Heart right ventricle (tissue), 16 donors: Measurements from ENCODE around the gene NTRK1. TPM values are rescaled to one million over a fixed set of nuclear protein-coding genes. Genes with fewer than 3 reads are reported as not detected.
A peak's percentile ranks its signal among the peaks of the same experiment; 100 is the strongest.

Source experiments
- ATAC-seq, 8 donors: fragments of 200-7000 bp; cut with Tn5 transposase; one replicate each; pipeline ENCODE4 v1.9.1; 2020; ENCODE audit warnings: mild to moderate bottlenecking in 8 of 8, moderate library complexity in 8 of 8, moderate number of reproducible peaks in 1 of 8
- DNase-seq, 2 donors: peaks; one replicate each; pipeline ENCODE4 v3.0.0-alpha.2; 2020
- H3K27ac ChIP-seq, 10 donors: fragments of 200-600 bp; sonication (generic) in 2 of 10; one replicate each; pipeline versions ENCODE4 v1.5.0 to v1.8.0; 2020 to 2022; ENCODE audit warnings: mild to moderate bottlenecking in 3 of 10
- H3K27me3 ChIP-seq, 7 donors: fragments of 200-600 bp; one replicate each; pipeline ENCODE4 v1.8.0; 2021 to 2022; ENCODE audit warnings: mild to moderate bottlenecking in 2 of 7
- H3K36me3 ChIP-seq, 9 donors: fragments of 200-600 bp; sonication (generic) in 1 of 9; one replicate each; pipeline versions ENCODE4 v1.5.0 to v1.8.0; 2020 to 2022; ENCODE audit warnings: mild to moderate bottlenecking in 2 of 9
- H3K4me1 ChIP-seq, 9 donors: fragments of 200-600 bp; sonication (generic) in 1 of 9; one replicate each; pipeline versions ENCODE4 v1.5.0 to v1.8.0; 2020 to 2022; ENCODE audit warnings: mild to moderate bottlenecking in 4 of 9
- H3K4me3 ChIP-seq, 10 donors: fragments of 200-600 bp; sonication (generic) in 2 of 10; one replicate each; pipeline versions ENCODE4 v1.5.0 to v1.8.0; 2020 to 2022; ENCODE audit warnings: mild to moderate bottlenecking in 7 of 10, moderate library complexity in 2 of 10
- H3K9me3 ChIP-seq, 11 donors: fragments of 200-600 bp in 10 of 11; sonication (generic) in 2 of 11; one replicate each; pipeline versions ENCODE4 v1.5.0 to v1.8.0; 2013 to 2022; ENCODE audit warnings: mild to moderate bottlenecking in 2 of 11, control low read depth in 1 of 11, moderate library complexity in 1 of 11
- WGBS, 2 donors: extraction: QIAGEN DNeasy Blood & Tissue Kit; methylation state at CpG; one replicate each; pipeline ENCODE4 v1.1.7; 2013; ENCODE audit warnings: inconsistent platforms in 1 of 2; 5-methylcytosine and 5-hydroxymethylcytosine counted together
- intact Hi-C, 10 donors: fragments of 100-400 bp; cut with DNase I; formaldehyde crosslinking; loops; one replicate each; pipeline versions ENCODE4 v1.11.1 to v1.14.2; 2022
- polyA plus RNA-seq, 2 donors: library from polyadenylated mRNA; stranded (reverse); fragments of 200-250 nt; gene quantifications; one replicate each; pipeline ENCODE4 v1.2.3, GENCODE V29; 2013
- total RNA-seq, 10 donors: library from RNA; stranded (reverse); fragmentation: NEBNext Ultra II Directional in 3 of 10; extraction: Animal tissue kit (Norgen Biotek cat#: 25700) in 3 of 10; gene quantifications; one replicate each; pipeline versions ENCODE4 v1.2.1 to v1.2.4, GENCODE V29; 2021 to 2023
- TF ChIP-seq, protein P1 (sequence below), 9 donors: fragments of 200-600 bp; sonication (generic) in 2 of 9; IDR thresholded peaks; one replicate each; pipeline versions ENCODE4 v1.5.0 to v1.8.0; 2021 to 2022; ENCODE audit warnings: antibody characterized with exemption in 9 of 9, mild to moderate bottlenecking in 5 of 9, moderate library complexity in 1 of 9
- donor health status: Arrhythmogenic right ventricular cardiomyopathy.
- donor health status: ischemic (EF 13 %, LVEDD 7.1; RV severe dilation, severe dysfunction).
- donor health status: healthy with polysubstance abuse.
- donor health status: DM: no; HTN: yes; CAD: no.
- donor health status: DM: no; HTN: no; CAD: no.
- donor health status: ischemic (EF 25% LVEDD 6.9; RV normal size, moderate dysfunction).
- donor health status: ischemic (EF 25% LVEDD 5.7; RV mildly dilated, moderate dysfunction).
- donor health status: healthy.
- donor health status: DM: yes; HTN: yes; CAD: no.
- donor health status: Ischemic cardiomyopathy.
- donor health status: ischemic (EF 35%, LVEDD 5.7; RV mildly dilated, moderate dysfunction).
- donor health status: nonischemic (EF 11% LVEDD 7.7; RV severe dilation, severe dysfunction).
- donor health status: DM: yes; HTN: yes; CAD: no.
- donor health status: PGD.
- donor health status: ischemic (EF 29% LVEDD 5.4; RV normal size, mild dysfunction).
- donor health status: nonischemic (EF 23%, LVEDD 6.1; RV moderate dilation, normal function).

Gene NTRK1
- total and polyA plus RNA-seq, 12 donors, result 0.15 to 3.7 (median 0.69) TPM

DNA sequence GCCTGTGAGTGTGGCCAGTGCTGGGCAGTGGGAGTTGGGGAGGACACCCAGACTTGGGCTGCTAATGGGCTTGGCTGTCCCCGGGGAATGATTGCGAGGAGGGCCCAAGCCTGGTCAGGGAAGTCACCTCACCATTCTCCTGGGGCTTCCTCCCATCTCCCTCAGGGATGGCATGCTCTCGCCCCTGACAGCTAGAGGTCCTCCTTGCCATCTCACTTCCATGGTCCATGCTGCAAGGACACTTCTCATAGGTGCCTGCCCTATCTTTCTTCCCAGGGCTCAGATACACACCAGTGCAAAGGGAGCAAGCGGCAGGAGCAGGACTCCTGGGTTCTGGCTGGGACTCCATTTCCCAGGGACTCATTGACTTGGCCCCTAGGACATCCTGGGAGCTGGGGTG, 4.1 kb downstream of the NTRK1 start:
- intact Hi-C loops, result loop anchor here in 5 of 10 donors (5.0 to 10.0 kb wide), 4 partner anchors 62 to 180 kb away; no protein-coding TSS in a partner anchor
- TF ChIP-seq, protein P1, sequence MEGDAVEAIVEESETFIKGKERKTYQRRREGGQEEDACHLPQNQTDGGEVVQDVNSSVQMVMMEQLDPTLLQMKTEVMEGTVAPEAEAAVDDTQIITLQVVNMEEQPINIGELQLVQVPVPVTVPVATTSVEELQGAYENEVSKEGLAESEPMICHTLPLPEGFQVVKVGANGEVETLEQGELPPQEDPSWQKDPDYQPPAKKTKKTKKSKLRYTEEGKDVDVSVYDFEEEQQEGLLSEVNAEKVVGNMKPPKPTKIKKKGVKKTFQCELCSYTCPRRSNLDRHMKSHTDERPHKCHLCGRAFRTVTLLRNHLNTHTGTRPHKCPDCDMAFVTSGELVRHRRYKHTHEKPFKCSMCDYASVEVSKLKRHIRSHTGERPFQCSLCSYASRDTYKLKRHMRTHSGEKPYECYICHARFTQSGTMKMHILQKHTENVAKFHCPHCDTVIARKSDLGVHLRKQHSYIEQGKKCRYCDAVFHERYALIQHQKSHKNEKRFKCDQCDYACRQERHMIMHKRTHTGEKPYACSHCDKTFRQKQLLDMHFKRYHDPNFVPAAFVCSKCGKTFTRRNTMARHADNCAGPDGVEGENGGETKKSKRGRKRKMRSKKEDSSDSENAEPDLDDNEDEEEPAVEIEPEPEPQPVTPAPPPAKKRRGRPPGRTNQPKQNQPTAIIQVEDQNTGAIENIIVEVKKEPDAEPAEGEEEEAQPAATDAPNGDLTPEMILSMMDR (IDR thresholded peaks at IDR 0.05), result no peak
- Histone ChIP-seq H3K27me3 (peaks cover 8 to 62% (median 52%) of the 10 kb centered on the region in 7 donors), H3K9me3 (no peaks in the 10 kb centered on the region), H3K4me1 (peaks cover 3 to 16% (median 14%) of the 10 kb centered on the region in 9 donors), H3K27ac (no peak overlapping the region), H3K4me3 (no peak overlapping the region), H3K36me3 (no peaks in the 10 kb centered on the region)
- no peak for DNase-seq
- WGBS, 2 donors, result 81 to 84% methylated on average over 4 of the region's 4 CpGs
- ATAC-seq, result no peak

DNA sequence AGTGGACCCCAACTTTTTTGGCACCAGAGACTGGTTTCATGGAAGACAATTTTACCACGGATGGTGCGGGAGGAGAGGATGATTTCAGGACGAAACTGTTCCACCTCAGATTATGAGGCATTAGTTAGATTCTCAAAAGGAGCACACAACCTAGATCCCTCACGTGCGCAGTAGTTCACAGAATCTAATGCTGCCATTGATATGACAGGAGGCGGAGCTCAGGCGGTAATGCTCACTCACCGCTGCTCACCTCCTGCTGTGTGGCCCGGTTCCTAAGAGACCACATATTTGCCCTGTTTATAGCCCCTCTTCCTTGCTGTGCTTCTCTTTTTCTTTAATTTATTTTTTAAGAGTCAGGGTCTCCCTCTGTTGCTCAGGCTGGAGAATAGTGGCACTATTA, 4.6 kb downstream of the NTRK1 start:
- peaks cover 3 to 11% (median 10%) of the 10 kb centered on the region in 9 donors for H3K4me1 ChIP-seq
- DNase-seq (no peak), ATAC-seq (no peak)
- 88 to 89% methylated on average over 9 of the region's 9 CpGs for WGBS, 2 donors
- intact Hi-C loops, result loop anchor here in 4 of 10 donors (10.0 kb wide), 2 partner anchors 170 to 180 kb away; no protein-coding TSS in a partner anchor
- no peaks in the 10 kb centered on the region for H3K9me3 ChIP-seq
- no peak overlapping the region for H3K4me3 ChIP-seq
- TF ChIP-seq, protein P1 (IDR thresholded peaks at IDR 0.05), result no peak
- no peak overlapping the region for H3K27ac ChIP-seq
- H3K27me3 ChIP-seq, result peaks cover 8 to 58% (median 47%) of the 10 kb centered on the region in 7 donors
- H3K36me3 ChIP-seq, result no peaks in the 10 kb centered on the region

DNA sequence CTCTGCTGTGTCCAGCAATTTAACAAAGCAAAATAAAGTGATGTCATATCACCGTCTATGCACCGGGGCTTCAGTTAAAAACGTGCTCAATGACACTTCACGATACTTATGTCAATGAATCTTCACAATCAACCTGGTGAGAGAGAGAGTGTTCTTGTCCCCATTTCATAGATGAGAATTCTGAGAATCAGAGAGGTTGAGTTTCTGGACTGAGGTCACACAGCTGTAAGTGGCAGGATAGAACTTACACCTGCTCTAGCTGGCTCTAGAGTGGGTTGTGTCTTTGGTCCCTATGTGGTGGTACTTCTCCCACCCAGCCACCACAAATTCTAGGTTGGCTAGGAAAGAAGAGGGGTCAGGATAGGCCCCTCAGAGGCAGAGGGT, 5.2 kb downstream of the NTRK1 start:
- TF ChIP-seq, protein P1 (IDR thresholded peaks at IDR 0.05), result no peak
- Histone ChIP-seq H3K27me3 (peaks cover 5 to 52% (median 41%) of the 10 kb centered on the region in 7 donors), H3K36me3 (no peaks in the 10 kb centered on the region), H3K4me3 (no peak overlapping the region), H3K4me1 (peaks cover 0 to 5% (median 4%) of the 10 kb centered on the region in 9 donors), H3K9me3 (no peaks in the 10 kb centered on the region), H3K27ac (no peak overlapping the region)
- WGBS, 2 donors, result 82 to 87% methylated on average over 4 of the region's 4 CpGs
- no peak for ATAC-seq
- no peak for DNase-seq
- intact Hi-C loops, result loop anchor here in 4 of 10 donors (10.0 kb wide), 2 partner anchors 171 to 181 kb away; no protein-coding TSS in a partner anchor

DNA sequence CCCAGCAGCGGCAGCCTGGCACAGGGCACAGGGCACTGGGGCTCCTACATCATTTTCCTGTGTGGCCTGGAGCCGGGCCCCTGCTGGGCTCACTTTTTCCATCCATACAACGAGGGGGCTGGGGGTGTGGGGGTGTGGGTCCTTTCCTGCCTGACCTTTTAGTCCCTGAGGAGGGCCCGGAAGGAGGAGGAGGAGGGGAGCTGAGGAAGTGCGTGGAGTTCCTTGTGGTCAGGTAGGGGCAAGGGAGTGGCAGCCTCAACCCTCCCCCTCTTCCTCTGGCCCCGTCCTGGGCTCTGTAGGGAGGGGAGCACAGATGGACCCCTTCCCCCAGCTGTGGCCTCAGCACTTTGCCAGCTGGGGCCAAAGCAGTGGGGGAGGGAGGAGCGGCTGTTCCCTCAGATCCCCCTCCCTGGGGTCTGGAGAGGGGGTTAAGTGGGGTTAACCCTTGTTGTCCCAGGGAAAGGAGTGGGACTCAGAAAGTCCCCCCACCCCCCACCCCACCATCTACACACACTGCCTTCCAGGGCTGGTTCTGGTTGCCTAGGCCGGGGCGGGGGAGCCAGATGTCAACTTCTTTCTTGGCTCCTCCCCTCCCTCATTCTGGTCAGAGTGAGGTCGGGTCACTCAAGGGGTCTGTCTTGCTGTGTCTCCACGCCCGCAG, 5.7 kb downstream of the NTRK1 start:
- TF ChIP-seq, protein P1 (IDR thresholded peaks at IDR 0.05), result no peak
- peak in 2 of 8 donors; percentile 21 to 30 for ATAC-seq
- H3K36me3 ChIP-seq, result no peaks in the 10 kb centered on the region
- no peak overlapping the region for H3K27ac ChIP-seq
- peaks cover 0 to under 1% (median 0%) of the 10 kb centered on the region in 9 donors for H3K4me1 ChIP-seq
- H3K9me3 ChIP-seq, result no peaks in the 10 kb centered on the region
- no peak for DNase-seq
- 55 to 57% methylated on average over 12 of the region's 12 CpGs for WGBS, 2 donors
- H3K4me3 ChIP-seq, result no peak overlapping the region
- peaks cover 0 to 47% (median 36%) of the 10 kb centered on the region in 7 donors for H3K27me3 ChIP-seq
- intact Hi-C loops, result loop anchor here in 4 of 10 donors (10.0 kb wide), 2 partner anchors 172 to 182 kb away; no protein-coding TSS in a partner anchor
